GM04503 (cell line): ENCODE data around the gene FNBP1.
A peak's percentile ranks its signal among the peaks of the same experiment; 100 is the strongest.
"Not testable (repeated sequence)": the region's sequence is repeated elsewhere in the genome, so short reads cannot be mapped to it uniquely, and the experiment has no call there.

ENCODE experiments used
- DNase-seq: peaks from one replicate; pipeline ENCODE4 v3.0.0-alpha.2; 2012; ENCODE audit warnings: low read depth

Gene FNBP1

DNA sequence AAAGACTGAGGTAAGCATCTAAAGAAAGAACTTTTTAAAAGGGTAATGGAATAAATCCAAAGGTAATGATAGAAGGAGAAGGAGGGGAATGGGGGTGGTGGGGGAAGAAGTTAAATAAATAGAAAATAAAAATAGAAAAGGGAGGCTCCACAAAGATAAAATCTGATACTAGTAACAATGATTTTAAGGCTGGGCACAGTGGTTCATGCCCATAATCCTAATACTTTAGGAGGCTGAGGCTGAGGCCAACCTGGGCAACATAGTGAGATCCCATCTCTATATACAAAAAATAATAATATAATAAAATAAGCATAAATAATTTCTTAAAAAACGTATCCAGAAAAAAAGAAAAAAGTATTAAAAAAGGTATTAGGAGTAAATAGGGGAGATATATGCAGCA is 89.3 kb downstream of the FNBP1 start:
- no peak for DNase-seq

DNA sequence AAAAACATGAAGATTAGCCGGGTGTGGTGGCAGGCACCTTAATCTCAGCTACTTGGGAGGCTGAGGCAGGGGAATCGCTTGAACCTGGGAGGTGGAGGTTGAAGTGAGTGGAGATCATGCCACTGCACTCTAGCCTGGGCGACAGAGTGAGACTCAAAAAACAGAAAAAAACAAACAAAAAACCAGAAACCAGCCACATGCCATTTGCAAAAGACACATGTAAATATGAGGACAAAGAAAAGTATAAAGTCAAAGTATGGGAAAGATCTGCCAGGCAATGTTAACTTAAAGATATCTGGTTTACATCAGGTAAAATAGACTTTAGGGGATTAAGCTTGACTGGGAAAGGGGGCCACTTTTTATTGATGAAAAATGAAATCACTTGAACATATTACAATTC is 90.7 kb downstream of the FNBP1 start:
- DNase-seq = no peak

DNA sequence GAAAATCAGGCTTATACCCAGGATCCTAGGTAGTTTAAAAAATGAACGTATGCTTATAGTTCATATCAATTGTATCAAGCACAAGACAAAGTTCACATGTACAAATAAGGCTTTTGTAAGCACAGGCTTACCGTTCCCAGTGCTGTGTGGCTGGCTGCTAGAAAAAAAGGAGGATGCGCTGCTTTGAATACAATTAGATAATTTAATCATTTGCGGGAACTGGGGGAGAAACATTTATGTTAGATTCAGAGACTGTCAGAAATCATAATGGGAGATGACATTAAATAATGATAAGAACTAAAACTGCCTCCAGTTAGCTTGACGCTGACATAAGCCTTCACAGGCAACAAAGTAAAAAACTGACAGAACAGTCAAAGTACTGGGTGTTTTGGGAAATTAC is 93.2 kb downstream of the FNBP1 start:
- no peak for DNase-seq

DNA sequence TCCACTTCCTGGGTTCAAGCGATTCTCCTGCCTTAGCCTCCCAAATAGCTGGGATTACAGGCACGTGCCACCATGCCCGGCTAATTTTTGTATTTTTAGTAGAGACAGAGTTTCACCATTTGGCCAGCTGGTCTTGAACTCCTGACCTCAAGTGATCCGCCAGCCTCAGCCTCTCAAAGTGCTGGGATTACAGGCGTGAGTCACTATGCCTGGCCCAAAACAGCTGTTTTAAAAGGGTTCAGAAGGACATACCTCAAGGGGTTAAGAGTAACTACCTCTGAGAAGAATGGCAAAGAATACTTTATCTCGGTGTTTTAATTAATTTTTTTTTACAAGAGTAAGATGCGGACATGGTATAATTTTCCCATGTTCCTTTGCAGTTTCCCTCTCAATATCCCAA is 94.4 kb downstream of the FNBP1 start:
- DNase-seq = not testable (repeated sequence)

DNA sequence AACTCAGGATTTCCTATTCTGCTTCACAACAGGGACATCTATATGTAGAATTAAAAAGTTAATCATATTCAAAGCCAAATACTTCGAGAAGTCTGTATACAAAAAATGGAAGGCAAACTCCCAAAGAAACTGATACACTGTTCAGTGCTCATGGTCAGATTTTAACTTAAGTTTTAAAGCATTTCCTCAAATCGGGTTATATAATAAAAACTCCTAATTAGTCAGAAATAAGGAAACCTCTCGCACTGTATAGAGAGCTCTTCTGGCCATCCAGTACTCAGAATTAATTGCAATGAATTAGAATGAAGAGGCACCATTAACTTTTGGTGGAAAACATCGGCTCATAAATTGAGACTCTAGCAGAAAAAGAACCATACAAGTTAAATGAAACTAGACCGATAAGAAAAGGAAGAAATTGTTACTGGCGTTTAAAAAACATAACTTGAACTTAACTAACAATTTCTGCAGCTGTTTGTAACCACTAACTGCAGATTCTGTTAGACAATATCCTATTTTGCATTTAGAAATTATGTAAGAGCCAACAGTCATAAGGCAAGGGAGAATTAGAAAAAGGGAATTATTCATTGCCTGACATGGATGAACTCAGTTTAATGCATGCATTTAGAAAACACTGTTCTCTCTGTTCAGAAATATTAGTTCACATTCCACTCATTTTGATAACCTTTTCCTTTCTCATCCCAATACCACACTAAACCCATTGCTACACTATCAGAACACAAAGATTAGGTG is 96.6 kb downstream of the FNBP1 start:
- DNase-seq = no peak

DNA sequence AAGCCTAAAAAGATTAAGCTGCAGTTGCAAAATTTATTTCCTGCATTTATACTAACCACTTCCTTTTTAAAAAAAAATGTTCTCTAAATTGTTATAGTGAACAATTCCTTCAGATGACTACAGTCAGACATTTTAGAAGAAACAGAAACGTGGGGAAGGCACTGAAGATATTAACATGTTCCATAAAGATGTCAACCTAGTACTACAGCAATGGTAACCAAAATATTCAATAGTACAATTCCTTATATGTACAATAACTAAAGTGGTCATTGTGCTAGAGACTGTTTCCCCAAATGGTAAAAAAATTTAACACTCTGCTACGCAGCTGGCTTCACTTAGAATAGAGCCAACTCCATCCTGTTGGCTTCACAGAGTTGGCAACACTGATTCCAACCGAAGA is 97.7 kb downstream of the FNBP1 start:
- no peak for DNase-seq

DNA sequence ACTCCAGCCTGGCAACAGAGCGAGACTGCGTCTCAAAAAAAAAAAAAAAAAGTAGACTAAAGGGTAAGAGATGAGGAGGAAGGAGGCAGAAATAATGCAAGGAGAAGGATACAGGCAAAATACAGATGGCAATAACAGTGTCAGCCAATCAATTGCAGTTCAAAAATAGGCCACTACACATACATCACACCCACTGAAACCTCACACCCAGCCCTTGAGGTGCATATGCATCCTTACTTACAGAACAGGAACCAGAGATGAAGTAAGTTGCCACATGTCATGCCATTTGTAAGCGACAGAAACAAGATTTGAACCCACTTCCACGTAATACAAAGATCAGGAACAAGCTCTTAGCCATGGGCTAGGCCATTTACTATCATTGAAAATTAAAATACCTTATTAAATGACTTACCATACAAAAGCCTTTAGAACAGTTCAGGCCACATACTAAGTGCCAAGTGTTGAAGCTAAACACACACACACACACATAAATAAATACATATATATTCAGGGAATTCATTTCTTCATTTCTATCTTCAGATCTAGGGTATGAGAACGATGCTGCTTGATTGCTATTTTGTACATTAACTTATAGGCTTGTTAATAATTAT is 98.4 kb downstream of the FNBP1 start:
- DNase-seq = no peak

DNA sequence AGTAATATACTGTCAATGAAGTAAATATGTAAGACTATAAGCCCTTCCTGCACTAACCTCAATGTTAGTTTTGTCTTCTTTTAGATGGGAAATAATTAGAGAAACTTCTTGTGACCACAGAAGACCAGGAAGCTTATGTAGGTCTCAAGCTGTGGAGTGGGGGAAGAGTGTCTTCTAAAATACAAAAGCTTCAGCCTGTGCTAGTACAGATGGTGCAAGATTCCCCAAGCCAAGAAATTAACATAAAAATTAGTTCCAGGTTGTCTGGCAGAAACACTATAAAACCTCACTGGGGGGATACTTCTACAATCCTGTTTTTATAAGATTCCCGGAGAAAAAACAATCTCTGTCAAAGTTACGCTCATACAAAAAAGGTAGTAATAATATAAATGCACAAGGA is 103.6 kb downstream of the FNBP1 start:
- DNase-seq = no peak

DNA sequence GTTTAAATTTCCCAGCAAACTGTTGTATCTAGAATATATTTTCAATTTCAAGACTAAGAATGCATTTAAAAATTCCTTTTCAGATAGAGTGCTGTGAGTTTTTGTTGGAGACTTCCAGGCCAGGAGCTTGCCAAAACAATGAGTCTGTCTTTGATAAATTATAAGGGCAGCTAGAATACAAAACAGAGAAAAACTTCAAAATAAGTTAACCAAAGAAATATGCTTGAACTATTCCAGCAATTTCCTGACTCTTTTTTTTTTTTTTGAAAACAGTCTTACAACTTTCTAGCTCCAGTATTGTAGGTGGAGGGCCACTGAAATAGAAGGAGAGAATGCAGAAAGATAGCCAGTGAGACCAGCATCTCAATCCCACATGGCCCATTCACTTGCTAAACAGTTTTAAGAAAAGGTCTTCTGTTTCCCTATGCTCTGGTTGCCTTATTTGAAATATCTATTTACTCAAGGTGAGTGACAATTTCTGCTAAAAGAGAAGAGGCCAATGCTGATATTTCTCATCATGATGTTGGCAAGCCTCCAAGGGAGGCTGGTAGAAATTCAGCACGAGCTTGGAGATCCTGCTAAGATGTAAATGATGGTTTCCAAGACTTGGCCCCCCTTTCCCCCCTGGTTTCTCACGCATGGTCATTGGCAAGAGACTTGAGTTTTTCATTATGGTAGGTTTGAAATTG is 104.6 kb downstream of the FNBP1 start:
- DNase-seq = peak; percentile 78

DNA sequence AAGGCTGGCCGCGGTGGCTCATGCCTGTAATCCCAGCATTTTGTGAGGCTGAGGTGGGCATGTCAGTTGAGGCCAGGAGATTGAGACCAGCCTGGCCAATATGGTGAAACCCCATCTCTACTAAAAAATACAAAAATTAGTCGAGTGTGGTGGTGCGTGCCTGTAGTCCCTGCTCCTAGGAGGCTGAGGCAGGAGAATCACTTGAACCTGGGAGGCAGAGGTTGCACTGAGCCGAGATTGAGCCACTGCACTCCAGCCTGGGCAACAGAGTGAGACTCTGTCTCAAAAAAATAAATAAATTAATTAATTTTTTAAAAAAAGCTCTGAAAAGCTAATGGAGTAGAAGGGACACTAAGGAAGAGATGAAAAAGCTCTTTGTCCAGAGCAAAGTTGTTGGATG is 105.1 kb downstream of the FNBP1 start:
- not testable (repeated sequence) for DNase-seq

DNA sequence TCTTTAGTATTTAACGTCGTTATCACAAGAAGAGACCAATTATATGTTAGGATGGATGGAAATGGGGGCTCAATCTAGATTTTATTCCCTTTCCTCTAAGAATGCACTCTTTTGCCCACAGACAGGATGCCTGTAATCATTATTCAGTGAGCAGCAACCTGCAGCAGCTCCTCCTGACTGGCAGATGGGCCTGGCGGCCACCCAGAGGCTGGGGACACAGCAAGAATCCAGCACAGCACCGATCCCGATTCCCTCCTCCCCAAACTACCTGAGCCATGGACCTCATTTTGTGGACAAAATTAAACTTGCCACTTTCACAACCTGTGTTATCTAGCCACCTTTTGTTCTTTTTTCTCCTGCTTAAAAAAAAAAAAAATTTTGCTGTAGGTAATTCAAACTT is 106.8 kb downstream of the FNBP1 start:
- DNase-seq = no peak

DNA sequence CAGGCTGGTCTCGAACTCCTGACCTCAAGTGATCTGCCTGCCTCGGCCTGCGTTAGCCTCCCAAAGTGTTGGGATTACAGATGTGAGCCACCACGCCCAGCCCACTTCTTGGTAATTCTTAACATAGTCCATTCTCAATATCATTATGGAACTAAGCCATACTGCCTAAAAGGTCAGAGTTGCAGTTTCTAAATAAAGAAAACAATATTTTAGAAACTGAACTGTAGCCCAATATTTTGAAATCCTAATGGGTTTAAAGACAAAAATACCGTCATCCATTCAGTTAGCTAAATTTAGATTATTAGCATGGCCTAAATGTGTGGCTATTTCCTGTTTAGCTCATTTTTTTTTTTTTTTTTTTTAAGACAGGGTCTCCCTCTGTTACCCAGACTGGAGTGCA is 108.2 kb downstream of the FNBP1 start:
- no peak for DNase-seq

DNA sequence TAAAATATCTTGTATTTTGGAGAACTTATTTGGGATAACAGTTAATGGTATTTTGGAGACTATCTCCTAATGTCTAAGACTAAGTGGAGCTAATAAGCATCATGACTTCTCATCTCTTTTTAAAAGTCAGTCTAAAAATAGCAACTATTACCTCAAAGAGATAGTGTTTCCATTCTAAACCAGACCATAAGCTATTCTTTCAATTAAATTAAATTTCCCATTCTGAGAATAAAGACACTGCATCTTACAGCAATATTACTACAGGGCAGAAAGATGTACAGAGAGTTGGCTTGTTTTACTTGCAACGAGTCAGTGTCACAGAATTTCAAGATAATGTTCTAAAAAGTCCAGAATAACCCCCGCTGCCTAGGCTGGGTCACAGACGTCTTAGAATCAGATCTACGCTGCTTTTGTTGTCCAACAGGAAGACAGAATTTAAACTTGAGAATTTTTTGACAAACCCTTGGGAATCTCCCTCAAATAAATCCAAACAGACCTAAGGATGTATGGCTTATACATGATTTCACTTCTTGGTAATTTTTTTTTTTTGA is 108.9 kb downstream of the FNBP1 start:
- DNase-seq = no peak

DNA sequence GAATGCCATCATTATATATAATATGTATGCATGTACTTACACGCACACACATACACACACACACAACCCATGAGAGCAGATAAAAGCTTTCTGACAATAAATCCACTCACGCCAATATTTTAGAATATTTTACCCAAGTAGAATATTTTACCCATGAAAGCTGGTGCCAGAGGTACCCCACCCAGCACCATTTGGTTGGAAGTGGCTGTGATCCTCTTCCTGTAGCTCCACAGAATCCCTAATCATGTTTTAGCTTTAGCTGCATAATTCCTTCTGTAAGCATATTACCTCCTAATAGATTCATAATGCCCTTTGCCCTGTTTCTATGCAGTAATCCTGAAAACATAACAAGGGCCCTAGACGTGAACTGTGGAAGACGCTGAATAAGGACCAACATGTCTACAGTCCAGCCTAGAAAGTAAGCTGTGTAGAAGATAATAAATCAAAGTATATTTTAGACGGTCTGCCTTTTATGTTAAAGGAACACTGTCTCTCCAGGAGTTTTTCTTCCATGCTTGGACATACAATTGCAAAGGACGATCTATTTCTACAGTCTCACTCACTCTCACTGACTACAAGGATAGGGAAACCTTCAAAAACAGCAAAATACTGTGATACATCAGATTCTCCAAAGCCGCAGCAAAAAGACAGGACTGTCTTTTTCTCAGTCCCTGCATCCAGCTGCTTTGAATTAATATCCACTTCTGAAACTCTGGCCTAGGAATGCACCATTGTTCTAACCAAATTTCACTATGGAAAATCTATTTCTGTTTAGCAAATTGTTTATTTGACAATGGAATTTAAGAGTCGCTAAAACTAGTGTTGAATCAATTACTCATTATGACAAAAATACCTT is 109.6 kb downstream of the FNBP1 start:
- no peak for DNase-seq

DNA sequence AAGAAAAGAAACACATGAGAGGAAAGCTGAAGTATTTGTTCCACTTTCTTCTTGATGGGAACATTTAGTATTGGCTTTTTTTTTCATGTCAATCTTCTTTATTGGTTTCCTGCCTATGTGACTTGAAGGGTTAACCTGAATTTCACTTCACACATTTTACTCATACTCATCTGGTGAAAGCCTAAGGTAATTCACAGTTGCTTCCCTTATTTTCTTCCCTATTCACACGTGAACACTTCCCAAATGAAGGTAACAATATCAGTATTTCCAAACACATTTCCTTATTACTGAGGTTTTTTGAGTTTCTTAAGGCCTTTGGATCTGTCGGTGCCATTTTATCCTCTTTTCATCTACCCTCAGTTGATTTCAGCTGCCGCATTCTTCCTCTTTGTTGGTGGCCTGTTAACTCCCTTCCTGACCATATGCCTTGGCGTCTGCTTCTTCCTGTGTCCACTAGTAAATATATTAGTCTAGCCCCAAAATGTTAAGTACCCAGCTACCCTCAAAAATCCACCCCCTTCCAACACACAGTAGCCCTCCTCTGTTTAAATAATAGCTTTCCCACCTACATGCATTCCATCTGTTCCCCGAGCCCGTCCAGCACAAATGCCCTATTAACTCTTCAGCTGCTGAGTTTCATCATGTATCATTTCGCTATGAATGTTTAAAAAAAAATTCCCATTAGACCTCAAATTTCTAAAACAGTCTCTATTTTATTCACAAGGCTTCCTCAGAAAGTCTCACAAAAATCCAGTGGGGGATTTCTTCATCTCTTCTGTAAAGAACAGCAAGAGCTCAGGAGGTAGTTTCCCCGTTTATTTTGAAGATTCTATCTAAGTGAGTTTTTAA is 110.5 kb downstream of the FNBP1 start:
- DNase-seq = no peak

DNA sequence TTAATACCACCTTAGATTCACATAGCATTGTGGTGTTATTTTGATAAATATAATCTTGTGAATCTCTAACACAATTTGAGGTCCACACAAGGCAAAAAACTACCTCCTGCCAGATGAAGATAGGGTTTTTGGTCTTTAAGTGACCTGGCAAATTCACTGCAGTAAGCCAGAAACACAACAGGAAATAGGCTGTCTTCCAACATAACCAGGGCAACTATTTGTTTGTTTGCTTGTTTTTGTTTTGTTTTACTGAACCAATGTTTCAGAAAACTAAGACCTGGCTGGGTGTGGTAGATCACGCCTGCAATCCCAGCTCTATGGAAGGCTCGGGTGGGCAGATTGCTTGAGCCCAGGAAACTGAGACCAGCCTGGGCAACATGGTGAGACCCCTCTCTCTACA is 112.2 kb downstream of the FNBP1 start:
- no peak for DNase-seq

DNA sequence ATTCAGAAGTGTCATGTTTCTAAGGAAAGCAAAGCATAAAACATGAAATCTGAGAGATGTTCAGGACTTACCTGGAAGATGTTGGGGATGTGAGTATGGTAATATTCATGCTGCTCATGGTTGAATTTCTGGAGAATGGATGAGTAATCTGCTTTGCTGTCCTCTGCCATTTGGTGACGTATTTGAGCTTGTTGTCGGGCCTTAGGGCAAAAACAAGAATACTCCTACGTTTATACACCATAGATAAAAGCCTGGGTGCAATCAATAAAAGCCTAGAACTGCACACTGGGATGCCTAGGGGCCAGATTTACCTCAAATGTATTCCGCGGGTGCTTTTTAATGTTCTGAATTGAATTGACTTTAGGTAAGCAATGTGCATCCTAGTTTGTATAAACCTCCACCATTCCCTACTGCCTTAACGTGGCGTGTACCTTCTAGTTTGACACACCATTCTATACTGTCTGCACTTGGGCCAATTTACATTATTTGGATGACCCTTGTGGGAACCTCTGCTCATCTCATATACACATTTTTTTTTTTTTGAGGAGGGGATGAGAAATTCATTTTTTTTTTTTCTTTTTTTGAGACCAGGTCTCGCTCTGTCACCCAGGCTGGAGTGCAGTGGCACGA is 113.4 kb downstream of the FNBP1 start:
- no peak for DNase-seq

DNA sequence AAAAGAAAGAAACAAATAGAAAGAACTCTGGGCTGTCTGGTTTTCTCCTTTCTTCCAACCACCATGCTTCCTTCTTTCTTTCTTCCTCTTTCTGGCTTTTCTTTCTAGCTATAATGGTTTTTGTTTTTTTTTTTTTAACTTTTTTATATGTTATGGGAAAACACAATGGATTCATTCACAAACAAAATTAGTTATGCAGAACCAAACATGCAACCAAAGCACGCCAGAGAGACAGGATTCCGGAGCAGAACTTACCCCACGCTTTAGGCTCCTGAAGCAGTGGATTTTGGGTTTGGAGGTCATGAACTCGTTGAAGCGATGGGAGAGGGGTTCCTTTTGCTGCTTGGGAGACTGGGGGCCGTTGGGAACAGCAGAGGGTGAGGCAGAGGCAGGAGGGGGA is 119.4 kb downstream of the FNBP1 start:
- no peak for DNase-seq

DNA sequence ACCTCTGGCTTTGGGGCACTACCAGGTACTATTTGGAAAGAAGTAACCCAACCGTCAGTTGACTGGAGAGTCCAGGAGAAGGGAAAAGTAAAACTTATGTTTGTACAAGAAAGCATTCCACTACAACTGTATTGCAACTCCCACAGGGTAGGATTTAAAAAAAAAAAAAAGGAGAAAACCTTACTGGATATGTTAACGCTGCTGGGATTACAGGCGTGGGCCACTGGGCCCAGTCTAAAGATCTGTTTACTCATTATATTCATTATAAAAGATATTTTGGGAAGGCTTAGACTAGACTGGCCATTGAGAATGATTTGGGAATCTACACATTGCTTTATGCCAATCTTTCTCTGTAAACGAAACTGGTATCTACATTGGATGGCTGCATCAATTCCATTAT is 121.1 kb downstream of the FNBP1 start:
- DNase-seq = no peak

DNA sequence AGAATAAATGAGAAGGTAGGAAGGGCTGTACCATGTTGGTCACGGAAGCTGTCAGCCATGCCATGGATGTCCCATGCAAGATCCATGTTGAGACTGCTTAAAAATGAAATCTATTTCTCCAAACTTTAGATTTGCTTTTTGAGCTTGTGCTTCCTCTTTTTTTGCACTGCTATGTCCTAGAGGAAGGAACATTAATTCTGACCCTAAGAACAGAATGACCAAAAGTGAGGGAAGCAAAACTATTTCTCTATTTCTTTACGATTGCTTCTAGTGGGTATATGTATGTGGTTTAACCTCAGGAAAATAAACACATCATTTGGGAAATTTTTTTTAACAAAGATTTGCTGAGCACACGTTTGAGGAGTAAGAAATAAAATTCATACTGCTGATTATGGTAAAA is 123.1 kb downstream of the FNBP1 start:
- no peak for DNase-seq

DNA sequence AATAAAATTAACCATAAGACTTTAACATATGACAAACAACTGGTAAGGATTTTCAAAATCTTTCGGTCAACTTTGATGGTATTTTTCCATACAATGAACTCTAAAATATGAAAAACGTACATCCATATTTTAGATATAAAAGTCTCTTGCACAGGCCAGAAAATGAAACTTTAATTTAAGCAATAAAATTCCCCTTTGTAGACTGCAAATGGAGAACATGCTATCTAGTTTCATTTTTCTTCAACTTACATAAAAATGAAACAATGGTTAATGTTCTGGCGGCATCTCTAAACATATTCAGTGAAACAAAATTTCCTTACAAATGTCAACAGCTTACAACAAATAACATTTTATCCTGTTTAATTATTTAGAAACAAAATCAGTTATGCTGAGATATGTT is 123.7 kb downstream of the FNBP1 start:
- no peak for DNase-seq
